GM18517 (cell line): ENCODE measurements around the gene ATXN10.
"Not testable (repeated sequence)": the region's sequence is repeated elsewhere in the genome, so short reads cannot be mapped to it uniquely, and the experiment has no call there.

Source experiments
- ATAC-seq: cut with Tn5 transposase; IDR thresholded peaks from one replicate; pipeline ENCODE4 v1.9.1; 2021; ENCODE audit warnings: mild to moderate bottlenecking, moderate library complexity; ENCODE audit not compliant: unreplicated experiment

ATXN10 gene, protein sequence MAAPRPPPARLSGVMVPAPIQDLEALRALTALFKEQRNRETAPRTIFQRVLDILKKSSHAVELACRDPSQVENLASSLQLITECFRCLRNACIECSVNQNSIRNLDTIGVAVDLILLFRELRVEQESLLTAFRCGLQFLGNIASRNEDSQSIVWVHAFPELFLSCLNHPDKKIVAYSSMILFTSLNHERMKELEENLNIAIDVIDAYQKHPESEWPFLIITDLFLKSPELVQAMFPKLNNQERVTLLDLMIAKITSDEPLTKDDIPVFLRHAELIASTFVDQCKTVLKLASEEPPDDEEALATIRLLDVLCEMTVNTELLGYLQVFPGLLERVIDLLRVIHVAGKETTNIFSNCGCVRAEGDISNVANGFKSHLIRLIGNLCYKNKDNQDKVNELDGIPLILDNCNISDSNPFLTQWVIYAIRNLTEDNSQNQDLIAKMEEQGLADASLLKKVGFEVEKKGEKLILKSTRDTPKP

DNA sequence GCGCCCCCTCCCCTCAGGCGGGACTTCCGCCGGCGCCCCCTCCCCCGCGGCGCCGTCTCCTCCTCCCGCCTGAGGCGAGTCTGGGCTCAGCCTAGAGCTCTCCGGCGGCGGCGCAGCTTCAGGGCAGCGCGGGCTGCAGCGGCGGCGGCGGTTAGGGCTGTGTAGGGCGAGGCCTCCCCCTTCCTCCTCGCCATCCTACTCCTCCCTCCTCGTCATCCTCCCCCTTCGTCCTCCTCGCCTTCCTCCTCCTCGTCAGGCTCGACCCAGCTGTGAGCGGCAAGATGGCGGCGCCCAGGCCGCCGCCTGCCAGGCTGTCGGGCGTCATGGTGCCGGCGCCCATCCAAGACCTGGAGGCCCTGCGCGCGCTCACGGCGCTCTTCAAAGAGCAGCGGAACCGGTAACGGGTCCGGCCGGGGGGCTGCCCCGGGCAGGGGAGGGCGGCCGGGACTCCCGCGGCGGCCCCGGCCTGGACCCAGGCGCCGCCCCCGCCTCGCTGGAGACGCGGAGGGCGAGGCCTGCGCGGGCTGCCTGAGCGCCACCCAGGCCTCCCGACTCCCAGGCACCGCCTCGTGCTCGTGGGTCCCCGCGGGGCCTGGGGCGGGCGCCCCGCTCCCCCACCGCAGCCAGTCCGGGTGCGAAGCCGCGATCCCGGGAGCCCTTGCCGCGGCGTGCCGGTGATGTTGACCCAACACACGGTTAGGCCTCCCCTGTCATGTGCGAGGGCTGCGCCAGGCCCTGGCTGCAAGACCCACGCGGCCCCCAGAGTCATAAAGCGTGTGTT lies at the start of gene ATXN10:
TSS of gene ATXN10 (plus strand) at position 52 of the 781 bp plus-strand sequence. CDS start at position 282, 230 bp downstream.
- peak; percentile 54 for ATAC-seq

DNA sequence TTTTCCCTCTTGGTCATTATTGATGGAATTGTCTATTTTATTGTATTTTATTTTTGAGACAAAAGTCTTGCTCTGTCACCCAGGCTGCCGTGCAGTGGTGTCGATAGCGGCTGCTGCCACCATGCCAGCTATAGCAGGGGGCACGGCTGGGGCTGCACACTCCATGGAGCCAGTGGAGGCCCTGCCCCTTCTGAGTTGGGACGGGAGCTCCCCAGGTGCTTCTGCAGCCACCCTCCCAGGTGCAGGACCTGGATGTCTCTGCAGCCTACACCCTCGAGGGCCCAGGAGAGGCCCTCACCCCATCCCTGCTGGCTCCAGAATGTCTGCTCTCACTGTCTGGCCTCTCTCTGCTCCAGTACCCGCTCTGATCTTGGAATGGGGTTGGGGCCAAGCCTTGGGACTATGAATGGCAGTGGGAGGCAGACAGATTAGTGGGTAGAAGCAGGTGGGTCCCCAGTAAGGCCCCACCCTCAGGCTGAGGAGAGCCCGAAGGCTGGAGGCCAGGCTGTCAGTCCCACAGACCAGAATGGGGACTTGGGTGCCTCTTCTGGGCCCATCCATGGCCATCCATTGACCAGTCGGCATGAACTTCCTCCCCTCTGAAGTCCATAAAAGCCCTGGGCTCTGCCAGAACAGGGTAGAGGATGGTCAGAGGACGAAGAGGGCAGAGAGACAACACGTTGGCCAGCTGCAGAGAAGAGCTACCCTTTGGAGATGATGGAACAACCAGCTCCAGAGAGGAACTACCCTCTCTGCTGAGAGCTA lies 49.6 kb upstream of the ATXN10 start:
- ATAC-seq = no peak

DNA sequence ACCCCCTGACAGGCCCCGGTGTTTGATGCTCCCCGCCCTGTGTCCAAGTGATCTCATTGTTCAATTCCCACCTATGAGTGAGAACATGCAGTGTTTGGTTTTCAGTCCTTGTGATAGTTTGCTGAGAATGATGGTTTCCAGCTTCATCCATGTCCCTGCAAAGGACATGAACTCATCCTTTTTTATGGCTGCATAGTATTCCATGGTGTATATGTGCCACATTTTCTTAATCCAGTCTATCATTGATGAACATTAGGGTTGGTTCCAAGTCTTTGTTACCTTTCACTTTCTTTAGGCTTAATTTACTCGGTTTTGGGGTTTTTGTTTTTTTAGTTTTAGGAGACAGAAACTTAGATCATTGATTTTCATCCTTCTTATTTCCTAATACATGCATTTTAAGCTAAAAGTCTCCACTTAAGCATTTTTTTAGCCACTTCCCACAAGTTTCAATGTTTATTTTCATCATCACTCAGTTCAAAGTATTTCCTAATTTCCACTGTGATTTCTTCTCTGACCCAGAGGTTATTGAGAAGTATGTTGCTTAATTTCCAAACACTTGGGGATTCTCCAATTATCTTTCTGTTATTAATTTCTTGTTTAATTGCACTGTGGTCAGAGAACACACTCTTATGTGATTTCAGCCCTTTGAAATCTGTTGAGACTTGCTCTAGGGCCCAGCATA lies 48.0 kb upstream of the ATXN10 start:
- ATAC-seq = not testable (repeated sequence)

DNA sequence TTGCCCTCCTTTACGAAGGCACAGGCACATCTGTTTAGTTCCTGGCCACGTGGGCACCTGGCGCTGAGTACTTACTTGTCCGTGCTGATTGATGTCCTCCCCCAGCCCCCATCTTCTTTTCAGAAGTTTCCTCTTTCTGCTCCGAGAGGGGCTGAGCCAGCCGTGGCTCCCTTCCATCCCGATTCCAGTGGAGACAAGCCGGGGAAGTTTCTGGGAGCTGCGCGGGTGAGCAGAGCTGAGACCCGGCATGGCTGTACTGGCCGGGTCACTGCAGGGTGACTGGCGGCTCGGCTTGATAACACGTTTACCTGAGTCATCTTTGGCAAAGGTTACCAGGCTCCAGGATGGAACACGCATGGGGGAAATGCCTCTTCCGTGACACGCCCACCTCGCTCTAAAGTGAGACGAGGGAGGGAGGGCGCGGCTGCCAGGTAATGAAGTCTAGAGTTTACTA lies 45.4 kb upstream of the ATXN10 start:
- no peak for ATAC-seq

DNA sequence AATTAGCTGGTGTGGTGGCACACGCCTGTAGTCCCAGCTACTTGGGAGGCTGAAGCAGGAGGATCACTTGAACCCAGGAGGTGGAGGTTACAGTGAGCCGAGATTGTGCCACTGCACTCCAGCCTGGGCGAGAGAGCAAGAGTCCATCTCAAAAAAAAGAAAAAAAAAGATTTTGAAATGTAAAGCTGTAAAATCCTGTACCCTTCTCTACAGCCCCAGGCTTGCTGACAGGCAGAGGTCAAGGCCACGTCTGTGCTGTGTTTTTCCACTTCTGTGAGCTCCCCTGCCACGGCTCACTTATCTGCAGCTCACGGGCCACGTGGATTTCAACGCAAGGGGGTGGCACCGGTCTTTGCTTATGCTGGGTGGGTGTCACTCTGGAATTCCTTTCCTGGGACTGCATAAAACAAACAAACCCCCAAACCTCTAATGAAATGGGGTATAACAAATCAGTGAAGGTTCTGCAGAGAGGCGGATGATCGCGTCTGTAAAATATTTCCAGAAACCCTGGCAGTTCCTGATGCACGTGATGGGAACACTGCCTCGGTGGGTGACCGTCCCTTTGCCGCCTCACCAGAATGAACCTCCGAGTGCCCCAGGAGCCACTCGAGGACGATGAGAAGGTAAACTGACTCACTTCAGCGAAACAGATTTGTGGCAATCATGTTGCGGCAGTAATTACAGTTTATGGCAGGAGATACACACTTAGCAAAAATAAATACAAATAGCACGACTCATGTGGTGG lies 44.0 kb upstream of the ATXN10 start:
- ATAC-seq = no peak

DNA sequence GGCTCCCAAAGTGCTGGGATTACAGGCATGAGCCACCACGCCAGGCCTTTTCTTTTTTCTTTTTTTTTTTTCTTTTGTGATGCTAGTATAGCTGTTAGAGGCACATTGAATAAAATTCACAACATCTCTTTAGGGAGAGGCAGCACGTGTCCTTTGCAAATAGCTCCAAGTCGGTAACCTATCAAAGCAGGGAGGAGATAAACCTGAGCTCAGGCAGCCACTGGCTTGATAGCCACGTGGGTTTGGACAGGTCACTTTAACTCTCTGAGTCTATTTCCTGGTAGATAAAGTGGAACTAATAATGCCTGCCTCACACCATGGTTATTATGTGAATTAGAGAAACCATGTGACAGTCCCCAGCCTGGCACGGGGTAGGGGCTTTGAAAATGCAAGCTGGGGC lies 43.1 kb upstream of the ATXN10 start:
- no peak for ATAC-seq

DNA sequence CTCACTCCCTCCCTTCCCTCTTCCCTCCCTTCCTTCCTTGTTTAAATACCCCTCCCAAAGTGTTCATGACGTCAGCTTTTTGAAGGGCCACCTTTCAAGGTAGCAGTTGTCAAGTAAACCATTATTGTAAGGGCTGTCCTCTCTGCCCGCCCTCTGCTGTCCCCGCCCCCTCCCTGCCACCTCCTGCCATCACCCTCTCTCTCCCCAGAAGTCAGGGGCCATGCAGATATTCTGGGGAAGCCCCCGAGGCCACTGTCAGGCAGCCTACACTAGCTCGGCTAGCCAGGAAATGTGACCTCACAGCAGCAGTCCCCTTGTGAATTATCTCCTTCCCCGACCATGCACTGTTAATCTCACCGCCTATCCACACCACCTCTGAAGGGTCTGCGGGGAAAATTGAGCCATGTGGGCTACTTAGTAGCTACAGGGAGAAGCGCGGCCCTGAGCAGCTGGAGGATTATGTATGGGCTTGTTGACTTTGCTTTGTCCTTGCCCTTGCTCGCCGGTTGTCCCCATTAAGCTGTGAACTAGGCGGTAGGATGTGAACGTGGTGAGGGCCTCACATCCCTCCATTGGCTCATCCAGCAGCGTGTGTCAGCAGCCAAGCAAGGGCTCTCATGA lies 42.1 kb upstream of the ATXN10 start:
- ATAC-seq = no peak

DNA sequence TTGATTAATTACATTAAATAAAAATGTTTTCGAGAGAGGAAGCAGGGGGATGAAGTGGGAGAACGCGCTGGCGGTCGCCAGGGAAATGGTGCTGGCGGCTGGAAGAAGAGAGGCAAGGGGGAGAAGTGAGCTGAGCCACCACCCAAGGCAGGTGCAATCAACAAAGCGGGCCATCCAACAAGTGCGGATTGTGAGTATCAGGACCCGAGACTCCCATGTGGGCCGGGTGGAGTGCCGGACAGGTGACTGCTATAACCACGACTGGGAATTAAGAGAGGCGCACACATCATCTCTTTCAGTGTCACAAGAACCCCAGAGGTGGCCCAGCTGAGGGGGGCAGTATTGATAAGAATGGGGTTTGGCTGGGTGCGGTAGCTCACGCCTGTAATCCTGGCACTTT lies 41.2 kb upstream of the ATXN10 start:
- no peak for ATAC-seq

DNA sequence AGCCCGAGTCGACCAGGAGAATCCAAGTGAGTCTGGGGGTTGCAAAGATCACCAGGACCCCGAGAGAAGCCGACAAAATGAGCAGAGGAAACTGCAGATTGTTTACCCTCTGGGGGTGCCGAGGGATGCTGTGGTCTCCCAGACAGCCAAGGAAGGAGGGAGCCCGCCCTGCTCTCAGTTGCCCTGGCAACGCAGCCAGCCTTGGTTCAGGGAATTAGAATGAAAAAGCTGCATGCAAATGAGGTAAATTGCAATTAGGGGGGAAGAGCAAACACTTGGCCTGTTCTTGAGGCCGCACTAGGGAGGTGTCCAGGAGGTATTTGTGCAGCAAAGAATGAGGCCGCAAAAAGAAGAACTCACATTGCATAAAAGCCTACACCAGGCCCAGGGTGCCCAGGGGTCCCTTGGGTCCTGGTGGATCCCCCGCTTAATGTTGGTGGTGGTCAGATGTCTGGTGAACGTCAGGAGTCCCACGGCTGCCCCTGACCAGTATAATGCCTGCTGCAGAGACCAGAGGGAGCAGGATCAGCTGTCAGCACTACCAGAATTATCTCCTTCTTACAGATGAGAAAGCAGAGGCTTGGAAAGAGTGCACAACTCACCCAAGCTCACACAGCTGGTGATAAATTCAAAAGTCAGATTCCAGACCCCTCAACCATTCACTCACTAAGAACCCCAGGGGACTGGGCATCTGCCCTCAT lies 40.3 kb upstream of the ATXN10 start:
- ATAC-seq = no peak

DNA sequence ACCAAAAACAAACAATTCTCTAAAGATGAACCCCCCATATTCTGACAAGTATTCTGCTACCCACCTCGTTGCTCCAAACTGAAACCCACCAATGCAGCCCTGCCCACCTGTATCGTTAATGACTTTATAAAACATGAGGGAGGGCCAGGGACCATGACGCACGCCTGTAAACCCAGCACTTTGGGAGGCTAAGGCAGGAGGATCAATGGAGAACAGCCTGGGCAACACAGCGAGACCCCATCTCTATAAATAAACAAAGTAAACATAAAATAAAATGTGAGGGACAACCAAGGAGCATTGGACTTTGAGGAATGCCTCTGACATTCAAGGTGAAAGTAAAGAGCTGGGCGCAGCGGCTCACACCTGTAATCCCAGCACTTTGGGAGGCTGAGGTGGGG lies 39.8 kb upstream of the ATXN10 start:
- no peak for ATAC-seq

DNA sequence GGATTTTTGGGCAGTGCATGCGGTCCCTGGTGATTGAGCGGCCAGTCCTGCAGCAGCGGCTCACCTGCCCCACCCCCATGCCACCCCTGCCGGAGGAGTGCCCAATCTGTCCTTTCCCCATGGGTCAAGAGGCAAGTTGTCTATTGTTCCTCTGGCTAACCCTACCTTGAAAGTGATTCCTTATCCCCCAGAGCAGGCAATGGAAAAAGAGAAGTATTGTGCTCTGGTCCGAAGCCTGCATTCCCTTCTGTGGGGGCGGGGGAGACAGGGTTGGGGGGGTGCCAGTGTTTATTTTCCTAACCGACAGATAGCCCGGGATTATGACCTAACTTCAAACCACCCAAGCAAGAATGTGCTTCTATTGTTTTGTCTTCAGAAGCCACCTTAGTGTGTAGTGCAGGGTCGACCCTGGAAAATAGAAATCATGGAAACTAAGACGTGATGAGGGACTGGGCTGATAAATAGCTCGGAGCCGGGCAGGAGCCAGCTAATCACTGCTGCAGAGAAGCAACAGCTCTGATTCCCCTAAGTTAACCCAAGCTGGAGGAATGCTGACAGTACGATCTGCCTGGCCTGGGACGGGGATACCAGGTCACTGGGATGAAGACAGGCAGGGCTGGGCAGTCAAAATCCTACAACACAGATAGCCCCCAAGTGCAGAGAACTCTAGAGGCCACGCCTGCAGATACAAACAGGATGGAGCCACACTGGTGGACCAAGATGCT lies 38.7 kb upstream of the ATXN10 start:
- no peak for ATAC-seq

DNA sequence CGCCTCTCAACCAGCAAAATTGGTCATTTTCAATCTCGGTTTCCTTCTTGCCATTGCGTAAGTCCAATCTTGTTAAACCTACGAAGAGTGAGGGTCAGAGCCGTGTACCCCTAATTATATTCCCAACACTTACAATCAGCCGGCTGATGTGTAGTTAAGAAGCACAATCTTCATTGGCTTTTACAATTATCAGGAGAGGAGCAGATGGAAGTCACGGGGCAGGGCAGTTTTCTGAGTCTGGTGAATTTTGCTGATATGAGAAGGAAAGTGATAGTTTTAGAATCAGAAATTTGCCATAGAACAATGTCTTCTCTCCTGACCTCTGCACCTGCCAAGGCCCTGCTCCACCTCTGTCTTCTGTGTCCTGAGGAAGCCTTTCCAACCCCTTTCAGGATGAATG lies 35.0 kb upstream of the ATXN10 start:
- no peak for ATAC-seq

DNA sequence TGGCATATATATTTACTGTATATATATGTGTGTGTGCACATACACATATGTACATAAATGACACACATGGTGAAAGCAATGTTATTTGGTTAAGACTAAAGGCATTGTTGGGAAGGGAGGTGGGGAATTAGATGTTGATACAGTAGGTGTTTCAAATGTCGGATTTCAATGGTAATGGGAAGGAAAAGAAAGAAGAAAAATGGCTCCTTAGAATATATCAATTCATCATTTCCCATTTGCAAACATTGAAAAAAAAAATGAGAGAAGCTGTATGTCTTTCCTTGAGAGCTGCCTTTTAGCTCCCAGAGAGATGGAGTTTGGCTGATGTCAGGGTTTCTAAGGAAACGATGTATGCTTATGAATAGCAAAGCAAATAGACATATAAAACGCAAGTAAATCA lies 33.4 kb upstream of the ATXN10 start:
- ATAC-seq = no peak

DNA sequence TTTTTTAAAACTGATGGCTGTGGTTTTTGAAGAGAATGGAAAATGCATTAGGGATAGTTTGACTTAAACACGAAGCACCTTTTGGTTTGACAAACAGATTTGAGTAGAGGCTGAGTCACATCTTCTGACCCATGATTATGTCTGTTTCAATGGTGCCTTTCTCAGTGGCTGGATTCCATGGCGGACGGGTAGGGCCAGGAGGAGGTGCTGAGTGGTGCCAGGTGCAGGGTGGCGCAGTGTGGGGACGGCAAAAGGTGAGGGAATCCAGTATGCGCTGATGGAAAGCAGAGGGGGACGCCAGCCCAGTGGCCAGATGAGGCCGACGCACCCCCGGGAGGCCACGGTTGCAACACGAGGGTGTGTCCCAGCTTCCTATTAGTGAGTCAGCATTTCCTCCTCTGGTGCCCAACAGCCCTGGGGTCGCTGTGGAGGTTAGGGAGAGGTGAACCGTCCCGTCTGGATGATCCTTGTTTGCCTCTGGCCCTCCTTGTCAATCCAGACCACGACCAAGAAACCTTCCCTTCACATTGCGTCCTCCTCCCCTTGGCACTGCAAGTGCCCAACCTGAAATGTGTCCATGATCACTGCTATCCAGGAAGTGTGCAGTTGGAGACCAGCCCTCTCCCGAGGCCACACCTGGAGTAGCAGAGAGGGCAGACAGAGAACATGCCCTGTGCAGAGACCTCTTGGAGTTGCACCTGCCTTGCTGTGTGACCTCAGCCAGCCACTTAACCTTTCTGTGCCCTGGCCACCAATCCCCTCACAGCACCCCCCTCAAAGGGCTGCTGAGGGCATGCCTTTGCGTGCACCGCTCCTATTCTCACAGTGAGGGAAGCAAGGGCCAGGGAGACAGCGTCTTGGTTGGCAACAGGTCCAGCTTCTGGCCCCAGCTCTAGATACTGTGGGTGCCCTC lies 32.5 kb upstream of the ATXN10 start:
- ATAC-seq = no peak

DNA sequence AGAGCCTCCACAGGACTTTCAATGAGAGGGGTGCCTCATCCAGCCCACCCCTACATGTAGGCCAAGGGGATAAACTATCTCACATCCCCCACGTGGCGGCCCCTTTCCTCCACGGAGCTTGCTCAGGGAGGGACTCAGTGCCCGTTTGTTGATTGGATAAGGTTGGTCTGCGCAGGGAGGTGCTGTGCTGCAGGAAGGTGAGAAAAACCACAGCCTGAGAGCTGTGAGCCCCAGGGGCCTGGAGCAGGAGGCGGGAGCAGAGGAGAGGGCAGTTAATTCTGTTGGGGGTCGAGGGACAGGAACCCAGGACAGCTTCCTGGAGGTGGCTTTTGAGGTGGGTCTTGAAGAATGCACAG lies 31.9 kb upstream of the ATXN10 start:
- no peak for ATAC-seq

DNA sequence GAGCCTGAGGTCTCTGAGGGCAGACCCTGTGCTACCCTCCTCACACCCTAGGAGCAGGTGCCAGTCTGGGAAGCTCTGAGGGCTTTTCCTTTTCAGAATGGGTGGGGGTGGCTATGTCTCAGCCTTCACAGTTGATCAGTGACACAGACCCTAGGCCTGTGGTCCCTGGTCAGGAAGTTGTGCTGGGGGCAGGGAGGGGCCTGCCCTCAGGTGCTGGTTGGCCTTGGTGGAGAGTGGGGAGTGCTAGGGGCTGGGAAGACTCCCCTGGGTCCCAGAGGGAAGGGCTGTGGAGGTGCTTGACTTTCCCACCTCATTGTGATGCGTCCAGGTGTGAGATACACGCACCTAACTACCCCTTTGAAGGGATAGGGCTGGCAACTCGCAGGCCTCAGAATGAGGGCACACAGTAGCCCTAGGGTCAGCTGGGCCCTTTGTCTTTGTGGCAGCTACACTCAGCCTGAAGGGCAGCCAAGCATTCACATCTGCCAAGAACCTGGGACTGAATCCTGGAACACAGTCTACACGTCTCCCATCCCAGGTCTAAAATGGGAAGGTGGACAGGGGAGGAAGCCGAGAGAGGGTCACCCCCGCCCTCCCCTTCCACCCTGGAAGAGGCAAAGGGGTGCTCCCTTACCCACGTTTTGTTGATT lies 31.2 kb upstream of the ATXN10 start:
- ATAC-seq = no peak
